Ammon's horn (tissue), 1 donor: ENCODE data around the gene TMEM11.
"Not testable (repeated sequence)": the region's sequence is repeated elsewhere in the genome, so short reads cannot be mapped to it uniquely, and the experiment has no call there.

Experiments used
- DNase-seq: peaks from one replicate; pipeline ENCODE4 v3.0.0-alpha.2; 2016; ENCODE audit warnings: low spot score

The TMEM11 gene

DNA sequence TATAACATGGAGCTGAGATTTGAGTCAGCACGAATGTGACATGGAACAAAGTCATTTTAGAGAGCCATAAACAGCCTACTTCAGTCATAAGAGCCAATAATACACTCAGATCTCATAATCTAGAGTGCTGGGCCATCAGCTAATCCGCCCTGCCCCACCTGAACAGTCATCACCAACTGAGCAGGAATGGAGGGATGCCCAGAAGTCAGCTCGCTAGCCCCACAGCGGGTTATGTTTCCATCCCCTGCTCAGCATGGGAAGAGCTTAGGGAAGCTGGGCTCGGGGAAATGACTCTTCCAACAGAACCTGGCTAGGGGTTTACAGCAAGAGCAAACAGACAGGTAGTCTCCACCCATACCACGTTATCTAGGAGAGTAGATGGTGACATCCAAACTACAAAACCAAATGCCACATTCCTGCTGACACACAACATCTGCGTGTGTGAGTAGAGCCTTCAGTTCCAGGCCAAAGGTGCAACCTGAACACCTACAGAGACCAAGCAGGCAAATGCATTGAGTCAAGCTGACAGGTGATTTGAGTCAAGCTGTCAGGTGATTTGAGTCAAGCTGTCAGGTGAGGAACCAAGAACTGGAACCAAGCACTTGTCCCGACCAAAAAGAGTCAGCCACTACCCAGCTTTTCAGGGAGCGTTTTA lies 2.0 kb downstream of the TMEM11 start:
- no peak for DNase-seq

DNA sequence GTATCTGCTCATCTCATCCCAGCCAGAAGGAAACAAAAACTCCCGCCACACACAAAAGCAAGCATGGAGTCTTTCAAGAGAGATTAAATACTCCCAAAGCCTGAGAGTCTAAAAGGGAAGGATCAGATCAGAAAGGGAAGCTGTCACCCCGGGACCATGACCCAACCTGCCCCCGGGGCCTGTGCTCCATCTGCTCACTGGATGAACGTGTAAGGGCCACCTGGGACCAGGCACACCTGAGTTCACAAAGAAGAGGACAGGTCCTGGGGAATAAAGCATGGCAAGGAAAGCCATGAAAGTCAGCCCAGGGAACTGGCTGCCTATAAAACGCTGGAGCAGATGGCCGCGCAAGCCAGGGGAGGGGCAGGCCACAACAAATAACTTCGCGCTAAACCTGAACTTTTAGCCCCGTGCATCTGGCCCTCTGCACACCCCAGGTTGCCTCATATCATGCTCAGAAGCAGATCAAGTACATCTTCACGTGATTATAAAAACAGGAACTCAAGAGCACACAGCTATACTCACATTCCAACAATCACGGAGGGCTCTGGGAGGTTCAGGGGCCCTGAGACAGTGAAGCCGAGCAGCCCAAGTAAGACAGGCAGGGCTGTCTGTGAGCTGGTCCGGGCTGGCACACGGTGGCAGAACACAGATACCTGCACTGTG lies 3.4 kb downstream of the TMEM11 start:
- no peak for DNase-seq

DNA sequence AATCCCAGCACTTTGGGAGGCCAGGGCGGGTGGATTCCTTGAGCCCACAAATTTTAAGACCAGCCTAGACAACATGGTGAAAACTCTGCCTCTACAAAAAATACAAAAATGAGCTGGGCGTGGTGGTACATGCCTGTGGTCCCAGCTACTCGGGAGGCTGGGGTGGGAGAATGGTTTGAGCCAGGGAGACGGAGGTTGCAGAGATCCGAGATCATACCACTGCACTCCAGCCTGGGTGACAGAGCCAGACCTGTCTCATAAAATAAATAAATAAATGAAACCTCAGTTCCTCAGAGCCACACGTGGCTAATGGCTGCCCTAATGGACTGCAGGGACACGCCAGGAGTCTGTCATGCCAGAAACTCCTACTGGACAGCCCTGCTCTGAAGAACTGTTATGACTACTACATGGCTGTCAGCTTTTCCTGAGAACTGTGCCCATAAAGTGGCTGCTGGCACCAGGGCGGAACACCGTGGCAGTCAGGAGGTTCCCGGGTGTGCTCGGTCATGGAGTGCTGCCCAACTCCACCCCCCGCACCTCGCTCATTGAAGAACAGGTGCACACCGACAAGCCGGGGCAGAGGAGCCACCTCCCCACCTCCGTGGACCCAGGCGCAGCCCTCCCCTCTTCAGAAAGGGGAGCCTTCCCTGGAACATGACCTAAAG lies 4.3 kb downstream of the TMEM11 start:
- DNase-seq, result no peak

DNA sequence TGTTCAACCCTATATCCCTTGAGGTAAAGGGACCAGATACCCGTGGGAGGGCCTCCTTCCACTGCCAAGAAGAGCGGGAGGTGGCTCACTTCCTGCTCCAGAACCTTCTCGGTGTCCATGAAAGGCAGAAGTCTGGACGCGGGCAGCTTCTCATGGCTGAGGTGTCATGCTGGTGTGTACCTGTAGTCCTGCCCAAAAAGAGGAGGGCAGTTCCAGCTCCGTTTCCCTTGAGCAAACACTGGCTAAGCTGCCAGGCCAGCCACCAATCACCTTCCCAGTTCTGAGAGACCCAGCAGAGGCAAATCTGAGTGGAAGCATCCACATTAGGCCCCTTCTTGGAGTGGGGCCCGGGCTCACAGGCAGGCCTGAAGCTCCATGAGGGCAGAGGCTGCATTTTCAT lies 5.6 kb downstream of the TMEM11 start:
- DNase-seq, result no peak

DNA sequence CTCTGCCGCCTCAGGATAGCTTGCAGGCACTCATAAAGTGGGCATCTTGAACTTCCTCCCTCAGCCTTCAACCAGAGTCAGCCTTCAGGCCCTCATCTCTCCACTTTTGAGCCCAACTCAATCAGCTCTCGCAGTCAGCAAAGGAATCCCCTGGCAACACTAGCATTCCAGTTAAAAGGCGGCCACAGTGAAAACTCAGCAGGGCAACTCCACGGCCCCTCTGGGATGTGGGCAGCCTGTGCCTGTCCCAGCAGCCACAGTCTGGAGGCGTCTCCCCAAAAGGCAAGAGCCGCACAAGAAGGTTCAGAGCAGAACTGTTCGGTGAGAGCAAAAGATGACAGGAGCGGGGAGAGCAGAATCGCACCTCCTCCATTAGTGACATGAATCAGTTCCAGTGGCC lies 9.0 kb downstream of the TMEM11 start:
- DNase-seq, result no peak

DNA sequence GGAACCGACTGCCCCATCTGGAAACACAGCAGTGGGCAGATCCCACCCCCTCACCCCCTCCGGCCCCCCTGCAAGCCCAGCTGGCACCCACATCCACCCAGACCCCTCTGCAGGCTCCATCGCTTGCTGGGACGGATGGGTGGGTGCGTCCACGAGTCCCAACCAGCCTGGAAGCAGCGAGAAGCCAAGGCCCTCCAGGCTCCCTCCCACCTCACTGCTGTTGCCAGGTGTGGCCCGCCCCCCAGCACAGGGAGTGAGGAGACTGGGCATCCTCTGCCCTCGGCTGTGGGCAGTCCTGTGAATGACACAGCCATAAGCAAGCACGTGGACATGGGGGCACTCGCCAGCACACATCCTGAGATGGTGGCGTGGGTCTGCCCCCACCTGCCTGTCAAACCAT lies 11.4 kb downstream of the TMEM11 start:
- no peak for DNase-seq

DNA sequence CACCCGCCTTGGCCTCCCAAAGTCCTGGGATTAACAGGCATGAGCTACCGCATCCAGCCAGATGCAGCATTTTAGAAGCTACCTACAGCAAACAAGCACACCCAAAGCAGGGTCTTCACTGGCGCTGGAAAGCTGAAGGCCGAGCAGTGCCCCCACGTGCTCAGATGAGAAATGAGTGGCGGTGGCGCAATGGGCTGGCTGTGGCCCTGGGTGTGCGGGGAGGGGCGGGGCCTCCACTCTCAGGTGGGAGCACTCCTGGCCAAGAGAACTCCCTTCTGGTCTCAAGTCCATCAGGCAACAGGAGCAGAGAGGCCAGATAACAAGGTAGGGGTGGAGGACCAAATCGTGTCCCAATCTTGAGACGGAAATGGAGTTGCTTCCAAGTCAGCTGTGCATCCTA lies 12.1 kb downstream of the TMEM11 start:
- DNase-seq, result no peak

DNA sequence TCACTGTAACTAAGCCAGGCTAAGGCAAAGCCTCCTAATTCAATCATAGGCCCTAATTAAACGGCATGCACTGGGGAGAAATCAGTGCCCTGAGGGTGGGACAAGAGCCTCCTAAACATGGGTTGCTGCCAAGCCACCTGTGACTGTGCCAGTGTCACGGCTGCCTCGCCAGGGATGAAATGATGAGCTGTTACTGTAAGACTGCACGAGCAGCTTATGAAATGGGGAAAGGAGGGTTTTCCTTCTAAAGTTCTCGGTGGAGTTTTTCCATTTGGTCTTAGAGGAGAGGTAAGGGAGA lies 12.7 kb downstream of the TMEM11 start:
- no peak for DNase-seq

DNA sequence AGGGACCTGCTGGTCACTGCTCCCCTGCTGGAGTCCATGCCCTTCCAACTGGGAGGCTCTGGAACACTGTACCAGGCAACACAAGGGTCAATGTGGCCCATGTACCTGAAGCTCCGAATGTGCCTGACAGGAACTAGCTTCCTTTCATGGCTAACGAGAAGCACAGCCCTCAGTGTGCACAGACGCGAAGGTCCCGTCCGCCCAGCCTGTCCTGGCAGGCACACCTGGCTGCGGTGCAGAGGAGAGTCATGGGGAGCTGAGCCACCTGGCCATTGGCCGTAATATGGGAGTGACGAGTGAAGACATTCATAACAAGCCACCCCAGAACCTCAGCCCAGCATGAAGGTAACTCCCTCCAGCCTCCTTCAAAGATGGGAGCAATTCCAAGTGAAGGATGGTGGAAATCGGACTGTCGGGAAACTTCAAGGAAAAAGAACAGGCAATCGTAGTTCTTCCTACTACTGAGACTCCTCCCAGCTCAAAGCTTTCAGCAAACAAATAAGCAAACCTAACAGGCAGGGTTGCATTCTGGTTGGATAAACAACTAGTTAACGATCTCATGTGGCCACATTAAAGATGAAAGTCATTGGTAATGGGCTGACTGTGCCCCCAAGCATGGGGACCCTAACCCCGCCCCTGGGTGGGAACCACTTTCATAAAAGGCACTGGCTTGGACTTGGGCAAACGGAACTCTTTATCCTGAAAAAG lies 13.2 kb downstream of the TMEM11 start:
- DNase-seq, result no peak

DNA sequence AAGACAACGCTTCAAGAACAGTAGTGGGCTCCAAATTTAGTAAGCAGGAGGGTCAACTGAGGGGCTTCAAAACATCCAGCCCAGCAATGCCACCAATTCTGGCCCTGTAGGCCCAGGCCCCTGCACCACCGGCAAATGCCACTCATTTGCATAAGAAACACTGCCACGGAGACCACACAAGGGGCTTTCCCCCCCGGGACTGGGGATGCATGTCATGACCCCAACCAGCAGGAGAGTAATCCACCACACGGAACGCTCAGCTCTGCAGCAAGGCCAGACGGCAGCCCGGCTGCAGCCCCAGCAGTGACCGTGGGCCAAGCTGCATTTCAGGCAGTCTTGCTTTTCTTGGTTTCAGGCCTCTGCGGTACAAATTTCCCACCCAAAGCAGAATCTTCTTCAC lies 14.1 kb downstream of the TMEM11 start:
- no peak for DNase-seq

DNA sequence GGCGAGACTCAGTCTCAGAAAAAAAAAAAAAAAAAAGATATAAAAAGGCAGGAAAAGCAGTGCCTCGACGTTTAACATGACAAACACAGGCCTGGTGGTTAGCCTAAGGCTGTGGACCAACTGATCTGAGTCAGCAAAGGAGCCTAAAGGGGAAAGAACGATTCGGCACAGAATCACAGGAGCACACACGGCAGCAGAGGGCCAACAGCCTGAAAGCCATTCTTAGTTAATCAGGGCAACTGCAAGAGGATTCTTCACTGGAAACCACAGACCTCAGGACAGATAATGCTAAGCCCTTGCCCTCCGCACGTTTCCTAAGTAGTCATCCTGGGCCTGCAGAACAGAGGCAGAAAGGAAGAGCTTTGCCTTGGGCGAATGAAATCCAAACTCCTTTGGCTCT lies 14.7 kb downstream of the TMEM11 start:
- no peak for DNase-seq

DNA sequence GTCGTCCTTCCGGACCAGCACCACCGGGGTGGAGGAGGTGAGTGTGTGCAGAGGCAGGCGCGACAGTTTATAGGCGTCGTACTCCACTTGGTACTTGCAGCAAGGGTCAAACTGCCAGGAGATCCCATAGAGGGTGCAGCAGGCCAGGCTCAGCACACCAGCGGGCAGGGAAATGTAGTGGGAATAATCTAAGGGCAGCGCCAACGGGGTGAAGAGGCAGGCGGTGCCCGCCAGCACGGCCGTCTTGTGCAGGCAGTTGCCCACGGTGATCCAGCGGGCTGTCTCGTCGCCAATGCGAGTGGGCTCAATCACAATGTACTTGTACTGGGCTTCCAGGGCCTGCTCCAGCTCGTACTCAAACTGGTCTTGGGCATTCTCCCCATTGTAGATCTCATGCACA lies 15.6 kb downstream of the TMEM11 start:
- DNase-seq, result no peak

DNA sequence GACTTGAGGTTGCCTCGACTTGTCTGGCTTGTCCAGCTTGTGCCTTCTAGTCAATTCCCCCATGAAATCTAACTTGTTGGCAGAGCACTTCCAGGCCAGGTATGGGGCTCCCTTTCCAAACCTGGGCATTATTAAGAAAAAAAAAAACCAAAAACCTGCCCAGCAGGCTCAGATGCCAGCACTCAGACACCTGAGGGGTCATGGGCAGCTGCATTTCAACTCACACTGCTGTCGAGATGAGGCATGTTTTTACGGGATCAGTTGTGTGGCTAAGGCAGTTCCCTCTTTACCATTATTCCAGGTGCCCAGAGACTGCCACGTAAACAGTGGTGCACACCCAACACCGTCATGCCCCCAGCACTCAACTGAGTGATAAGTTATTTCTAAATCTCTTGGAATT lies 17.8 kb downstream of the TMEM11 start:
- no peak for DNase-seq

DNA sequence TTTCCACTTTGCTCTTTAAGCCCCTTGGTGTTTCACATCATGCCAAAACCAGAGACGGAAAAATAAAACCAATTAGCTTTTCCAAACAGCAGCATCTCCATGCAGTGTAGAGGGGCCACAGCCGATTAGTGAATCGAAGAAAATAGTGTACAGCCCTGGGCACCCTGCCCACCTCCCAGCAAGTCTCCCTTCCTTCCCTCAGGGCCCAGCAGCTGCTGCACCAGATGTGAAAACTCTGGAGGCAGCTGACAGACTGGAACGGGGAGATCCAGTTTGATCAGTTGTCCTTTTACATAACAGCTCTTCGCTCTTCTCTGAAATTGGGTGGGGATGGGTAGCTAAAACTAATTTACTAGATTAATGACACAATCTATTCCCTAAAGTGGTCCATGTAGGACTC lies 19.3 kb downstream of the TMEM11 start:
- DNase-seq, result peak; percentile 40

DNA sequence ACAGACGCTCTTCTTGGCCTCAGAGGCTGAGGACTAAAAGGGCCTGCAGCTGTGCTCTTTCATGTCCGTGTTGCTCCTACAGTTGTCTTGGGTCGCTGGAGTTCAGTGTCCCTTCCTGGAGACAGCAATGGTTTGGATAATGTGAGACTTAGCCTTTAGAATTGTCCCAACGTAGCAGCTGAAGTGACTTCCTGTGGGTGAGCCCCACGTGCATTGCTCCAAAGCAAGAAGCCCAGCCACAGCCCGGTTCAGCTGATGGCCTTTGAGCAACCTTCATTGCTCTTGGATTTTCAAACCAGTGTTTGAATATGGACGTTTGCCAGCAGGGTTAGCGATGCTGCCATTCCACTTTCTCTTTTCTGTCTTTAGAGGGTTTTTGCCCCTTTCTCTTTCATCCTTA lies 19.7 kb downstream of the TMEM11 start:
- no peak for DNase-seq

DNA sequence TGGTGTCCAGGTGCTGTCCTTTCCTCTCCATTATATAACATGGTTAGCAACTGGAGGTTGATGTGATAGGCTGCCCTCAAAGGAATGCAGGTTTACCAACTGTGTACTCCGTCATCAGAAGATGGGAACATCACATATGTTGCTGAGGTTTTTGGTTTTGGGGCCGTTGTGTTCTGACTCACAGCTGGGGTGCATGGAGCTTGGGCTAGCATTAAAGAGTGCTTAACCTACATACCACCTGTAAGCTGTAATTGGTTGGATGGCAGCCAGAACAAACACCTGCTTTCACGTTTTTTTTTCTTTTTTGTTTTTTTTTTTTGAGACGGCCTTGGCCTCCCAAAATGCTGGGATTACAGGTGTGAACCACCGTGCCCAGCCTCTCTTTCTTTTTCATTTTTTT lies 20.9 kb downstream of the TMEM11 start:
- no peak for DNase-seq

DNA sequence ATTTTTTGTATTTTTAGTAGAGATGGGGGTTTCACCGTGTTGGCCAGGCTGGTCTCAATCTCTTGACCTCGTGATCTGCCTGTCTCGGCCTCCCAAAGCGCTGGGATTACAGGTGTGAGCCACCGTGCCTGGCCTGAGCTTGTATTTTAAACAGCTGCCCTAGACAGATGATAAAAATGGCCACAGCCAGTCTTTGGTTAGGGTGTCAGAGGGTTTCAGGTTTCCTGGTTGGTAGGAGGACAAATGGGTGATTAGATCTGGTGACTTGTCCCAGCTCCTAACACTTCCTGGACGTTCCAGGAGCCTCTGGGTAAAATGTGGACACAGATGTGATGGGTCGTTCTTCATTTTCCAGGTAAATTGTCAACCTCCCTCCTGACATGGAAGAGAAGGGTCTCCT lies 21.5 kb downstream of the TMEM11 start:
- DNase-seq, result not testable (repeated sequence)

DNA sequence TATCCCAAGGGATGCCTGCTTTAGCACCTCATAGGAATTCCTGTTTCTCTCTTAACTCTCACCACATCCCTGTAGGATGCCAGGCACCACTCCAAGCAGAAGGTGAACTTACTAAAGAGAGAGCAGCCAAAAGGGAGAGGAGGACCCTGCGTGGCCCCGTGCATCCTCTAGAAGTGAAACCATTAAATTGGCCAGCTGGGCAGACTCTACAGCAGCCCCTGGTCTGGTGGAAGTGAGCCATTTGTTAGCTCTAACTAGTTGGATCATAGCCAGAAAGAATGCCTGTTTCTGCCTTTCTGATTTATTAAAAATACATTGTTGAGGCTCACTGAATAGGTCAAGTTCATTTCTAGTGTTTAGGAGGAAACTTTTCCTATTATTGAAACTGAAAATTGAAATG lies 22.3 kb downstream of the TMEM11 start:
- DNase-seq, result no peak

DNA sequence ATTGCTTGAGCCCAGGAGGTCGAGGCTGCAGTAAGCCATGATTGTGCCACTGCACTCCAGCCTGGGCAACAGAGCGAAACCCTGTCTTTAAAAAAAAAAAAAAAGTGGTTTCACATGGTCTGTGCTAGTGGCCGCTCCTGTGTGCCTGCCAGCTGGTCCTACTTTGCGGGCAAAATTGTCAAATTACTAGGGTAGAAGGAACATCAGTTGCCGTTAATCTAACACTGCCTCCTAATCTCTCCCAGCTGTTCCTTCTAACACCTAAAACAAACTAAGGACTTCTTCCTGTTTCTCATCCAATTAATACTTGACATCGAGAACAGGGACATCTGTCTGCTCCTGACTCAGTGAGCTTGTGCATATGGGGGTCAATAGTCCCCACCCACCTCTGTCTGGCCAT lies 23.9 kb downstream of the TMEM11 start:
- DNase-seq, result no peak

DNA sequence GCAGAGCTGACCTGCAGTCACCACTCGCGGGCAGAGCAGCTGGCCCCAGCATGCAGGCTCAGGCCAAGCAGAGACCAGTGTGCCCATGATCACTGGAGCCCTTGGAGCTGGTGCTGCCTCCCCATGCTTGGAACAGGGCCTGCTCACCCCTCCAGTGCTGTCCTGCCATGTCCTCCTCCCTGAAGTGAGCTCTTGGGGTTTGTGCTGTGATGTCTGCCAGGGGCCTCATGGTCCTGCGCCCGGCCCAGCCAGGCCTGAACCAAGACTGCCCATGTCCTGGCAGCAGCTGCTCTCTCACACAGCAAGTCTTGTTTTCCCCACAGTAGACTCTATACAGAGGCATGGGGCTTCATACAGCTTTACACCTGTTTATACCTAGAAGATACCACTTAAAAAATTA lies 24.6 kb downstream of the TMEM11 start:
- no peak for DNase-seq

DNA sequence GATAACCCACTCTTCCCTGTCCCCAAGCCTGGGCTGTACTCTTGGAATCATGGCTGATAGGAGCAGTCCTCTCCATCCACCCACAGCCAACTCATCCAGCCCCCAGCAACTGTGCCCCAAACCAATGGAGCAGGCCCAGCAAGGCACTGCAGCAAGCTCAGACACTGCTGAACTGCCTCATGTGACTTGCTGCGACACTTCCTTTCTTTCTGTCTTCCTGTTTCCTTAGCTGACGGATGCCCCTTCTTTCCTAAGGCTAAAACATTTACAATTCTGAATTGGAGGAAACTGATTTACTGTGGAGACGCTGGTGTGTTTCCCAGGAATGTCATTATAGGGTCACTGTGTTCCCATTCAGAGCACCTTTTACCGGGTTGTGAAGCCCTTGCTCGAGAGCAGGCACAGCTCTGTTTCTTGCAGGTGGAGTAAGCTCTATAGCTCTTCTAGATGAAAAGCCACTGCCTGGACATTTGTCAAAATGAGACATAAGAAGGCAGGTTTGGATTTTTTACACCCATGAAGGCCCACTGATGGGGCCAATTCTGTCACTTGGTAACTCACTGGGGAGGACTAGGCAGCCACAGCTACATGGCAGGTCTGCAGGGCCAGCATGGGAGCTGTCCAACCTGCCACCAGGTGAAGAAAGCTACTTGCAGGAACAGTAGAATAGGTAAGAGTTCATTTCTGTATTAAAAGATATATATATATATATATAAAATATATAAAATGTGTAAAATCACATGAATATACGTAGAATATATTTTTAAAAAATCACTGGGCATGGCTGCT lies 27.4 kb downstream of the TMEM11 start:
- no peak for DNase-seq

DNA sequence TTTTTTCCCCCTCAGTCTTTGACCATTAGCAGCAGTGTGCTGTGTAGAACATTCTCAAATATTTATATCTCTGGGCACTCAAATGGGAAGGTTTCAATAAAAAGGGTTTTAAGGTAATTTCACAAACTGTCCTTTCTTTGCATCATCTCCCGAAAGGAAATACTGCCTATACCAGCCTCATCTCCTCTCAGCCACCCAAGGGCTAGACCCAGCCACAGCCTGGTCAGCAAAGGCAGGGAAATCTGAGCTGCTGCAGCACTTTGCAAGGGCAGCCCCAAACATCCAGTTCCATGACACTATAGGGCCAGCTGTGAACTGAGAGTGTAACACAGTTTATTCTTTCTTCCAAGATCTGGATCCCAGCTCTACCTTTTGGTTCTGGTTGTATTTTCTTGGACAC lies 28.9 kb downstream of the TMEM11 start:
- no peak for DNase-seq
